ENCODE measurements around the gene PCBP3. TPM values are rescaled to one million over a fixed set of nuclear protein-coding genes. Genes with fewer than 3 reads are reported as not detected.
"Not testable (repeated sequence)": the region's sequence is repeated elsewhere in the genome, so short reads cannot be mapped to it uniquely, and the experiment has no call there.

PCBP3 gene
- total RNA-seq, 1 donor from 2014 or later: 5.0 TPM

DNA sequence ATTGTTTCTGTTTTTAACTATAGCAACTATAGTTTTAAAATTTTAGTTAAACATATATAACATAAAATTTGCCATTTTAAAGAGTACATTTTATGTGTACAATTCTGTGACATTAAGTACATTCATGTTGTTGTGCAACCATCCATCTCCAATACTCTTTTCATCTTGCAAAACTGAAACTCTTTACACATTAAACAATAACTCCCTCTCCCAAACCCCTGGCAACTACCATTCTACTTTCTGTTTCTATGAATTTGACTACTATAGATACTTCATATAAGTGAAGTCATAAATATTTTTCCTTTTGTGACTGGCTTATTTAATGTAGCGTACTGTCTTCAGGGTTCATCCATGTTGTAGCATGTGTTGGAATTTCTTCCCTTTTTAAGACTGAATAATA is 25.9 kb downstream of the PCBP3 start:
- Mint-ChIP-seq H3K4me1 (no peaks in the 10 kb centered on the region), H3K9me3 (peaks cover 30% of the 10 kb centered on the region), H3K4me3 (no peak overlapping the region), H3K36me3 (no peaks in the 10 kb centered on the region), H3K27me3 (ENCODE audit: low read depth) (peaks cover 9% of the 10 kb centered on the region), H3K27ac (no peak overlapping the region)
- DNase-seq (ENCODE audit: low spot score in 2 of 2, unreplicated experiment in 2 of 2): no peak
- TF ChIP-seq, protein P1, sequence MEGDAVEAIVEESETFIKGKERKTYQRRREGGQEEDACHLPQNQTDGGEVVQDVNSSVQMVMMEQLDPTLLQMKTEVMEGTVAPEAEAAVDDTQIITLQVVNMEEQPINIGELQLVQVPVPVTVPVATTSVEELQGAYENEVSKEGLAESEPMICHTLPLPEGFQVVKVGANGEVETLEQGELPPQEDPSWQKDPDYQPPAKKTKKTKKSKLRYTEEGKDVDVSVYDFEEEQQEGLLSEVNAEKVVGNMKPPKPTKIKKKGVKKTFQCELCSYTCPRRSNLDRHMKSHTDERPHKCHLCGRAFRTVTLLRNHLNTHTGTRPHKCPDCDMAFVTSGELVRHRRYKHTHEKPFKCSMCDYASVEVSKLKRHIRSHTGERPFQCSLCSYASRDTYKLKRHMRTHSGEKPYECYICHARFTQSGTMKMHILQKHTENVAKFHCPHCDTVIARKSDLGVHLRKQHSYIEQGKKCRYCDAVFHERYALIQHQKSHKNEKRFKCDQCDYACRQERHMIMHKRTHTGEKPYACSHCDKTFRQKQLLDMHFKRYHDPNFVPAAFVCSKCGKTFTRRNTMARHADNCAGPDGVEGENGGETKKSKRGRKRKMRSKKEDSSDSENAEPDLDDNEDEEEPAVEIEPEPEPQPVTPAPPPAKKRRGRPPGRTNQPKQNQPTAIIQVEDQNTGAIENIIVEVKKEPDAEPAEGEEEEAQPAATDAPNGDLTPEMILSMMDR (IDR thresholded peaks at IDR 0.05; ENCODE audit: unreplicated experiment): no peak

DNA sequence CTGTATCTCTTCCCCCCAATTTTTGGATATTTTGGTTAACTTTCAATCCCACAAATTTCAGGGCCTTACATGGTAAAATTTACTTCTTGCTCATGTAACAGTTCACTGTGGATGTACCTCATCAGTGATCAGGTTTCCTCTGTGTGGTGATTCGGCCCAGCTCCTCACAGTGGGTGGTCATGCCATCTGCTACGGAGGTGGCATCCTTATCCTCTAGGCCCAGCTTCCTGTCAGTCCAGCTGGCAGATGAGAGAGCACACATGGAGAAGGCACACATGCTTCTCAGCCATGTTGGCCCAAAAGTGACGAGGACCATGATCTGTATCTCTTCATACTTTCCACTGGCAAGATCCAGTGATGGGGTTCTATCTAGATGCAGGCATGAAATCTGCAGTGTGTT is 27.2 kb downstream of the PCBP3 start:
- Mint-ChIP-seq H3K27ac (no peak overlapping the region), H3K4me1 (no peaks in the 10 kb centered on the region), H3K4me3 (no peak overlapping the region), H3K36me3 (no peaks in the 10 kb centered on the region), H3K27me3 (ENCODE audit: low read depth) (peaks cover 6% of the 10 kb centered on the region), H3K9me3 (peaks cover 24% of the 10 kb centered on the region)
- no peak for DNase-seq (ENCODE audit: low spot score in 2 of 2, unreplicated experiment in 2 of 2)
- TF ChIP-seq, protein P1 (IDR thresholded peaks at IDR 0.05; ENCODE audit: unreplicated experiment): no peak

DNA sequence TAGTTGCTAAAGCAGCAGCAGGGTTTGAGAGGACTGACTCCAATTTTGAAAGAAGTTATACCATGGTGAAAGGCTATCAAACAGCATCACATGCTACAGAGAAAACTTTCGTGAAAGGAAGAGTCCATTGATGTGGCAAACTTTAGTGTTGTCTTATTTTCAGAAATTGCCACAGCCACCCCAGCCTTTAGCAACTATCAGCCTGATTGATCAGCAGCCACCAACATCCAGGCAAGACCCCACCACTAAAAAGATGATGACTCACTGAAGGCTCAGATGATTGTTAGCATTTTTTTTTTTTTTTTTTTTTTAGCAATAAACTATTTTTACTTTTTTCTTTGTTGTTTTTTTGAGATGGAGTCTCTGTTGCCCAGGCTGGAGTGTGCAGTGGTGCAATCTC is 35.3 kb downstream of the PCBP3 start:
- not testable (repeated sequence) for H3K9me3 Mint-ChIP-seq; H3K27ac Mint-ChIP-seq; H3K4me1 Mint-ChIP-seq; H3K36me3 Mint-ChIP-seq; DNase-seq (ENCODE audit: low spot score in 2 of 2, unreplicated experiment in 2 of 2); H3K4me3 Mint-ChIP-seq
- peaks cover 21% of the 10 kb centered on the region for H3K27me3 Mint-ChIP-seq (ENCODE audit: low read depth)

DNA sequence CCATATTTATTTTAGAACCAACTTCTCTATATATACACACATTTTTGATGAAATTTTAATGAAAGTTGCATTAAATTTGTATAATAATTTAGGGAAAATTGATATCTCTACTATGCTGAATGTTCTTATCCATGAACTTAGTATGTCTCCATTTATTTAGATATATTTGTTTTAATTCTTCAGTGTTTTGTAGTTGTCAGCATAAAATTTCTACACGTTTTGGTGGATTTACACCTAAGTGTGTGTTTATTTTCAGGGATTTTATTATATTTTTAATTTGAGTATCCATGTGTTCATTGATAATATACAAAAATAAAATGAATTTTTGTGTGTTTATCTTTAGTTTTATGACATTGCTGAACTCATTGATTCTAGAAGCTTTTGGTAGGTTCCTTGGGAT is 36.7 kb downstream of the PCBP3 start:
- no peak overlapping the region for H3K27ac Mint-ChIP-seq
- H3K4me1 Mint-ChIP-seq: no peaks in the 10 kb centered on the region
- TF ChIP-seq, protein P1 (IDR thresholded peaks at IDR 0.05; ENCODE audit: unreplicated experiment): no peak
- H3K36me3 Mint-ChIP-seq: no peaks in the 10 kb centered on the region
- peaks cover 10% of the 10 kb centered on the region for H3K9me3 Mint-ChIP-seq
- H3K4me3 Mint-ChIP-seq: no peak overlapping the region
- peaks cover 27% of the 10 kb centered on the region for H3K27me3 Mint-ChIP-seq (ENCODE audit: low read depth)
- no peak for DNase-seq (ENCODE audit: low spot score in 2 of 2, unreplicated experiment in 2 of 2)

DNA sequence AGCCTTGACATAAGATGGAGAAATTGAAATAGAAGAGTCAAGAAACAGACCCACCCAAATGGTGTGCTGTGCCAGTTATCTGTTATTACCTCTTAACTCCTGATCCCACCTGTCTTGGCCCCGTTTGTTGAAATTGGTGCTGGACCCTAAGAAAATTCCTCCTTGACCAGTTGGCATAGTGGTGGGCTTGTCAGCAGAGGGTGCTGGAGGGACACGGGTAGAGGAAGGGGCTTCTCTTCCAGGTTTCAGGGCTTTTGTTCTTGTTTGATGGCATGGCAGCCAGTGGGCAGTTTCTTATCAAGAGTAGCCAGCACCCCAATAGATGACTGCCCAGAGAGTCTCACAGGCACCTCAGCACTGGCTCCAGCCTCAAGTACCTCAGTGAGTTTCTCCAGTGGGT is 51.6 kb downstream of the PCBP3 start:
- no peak overlapping the region for H3K27ac Mint-ChIP-seq
- no peak for DNase-seq (ENCODE audit: low spot score in 2 of 2, unreplicated experiment in 2 of 2)
- H3K9me3 Mint-ChIP-seq: no peaks in the 10 kb centered on the region

DNA sequence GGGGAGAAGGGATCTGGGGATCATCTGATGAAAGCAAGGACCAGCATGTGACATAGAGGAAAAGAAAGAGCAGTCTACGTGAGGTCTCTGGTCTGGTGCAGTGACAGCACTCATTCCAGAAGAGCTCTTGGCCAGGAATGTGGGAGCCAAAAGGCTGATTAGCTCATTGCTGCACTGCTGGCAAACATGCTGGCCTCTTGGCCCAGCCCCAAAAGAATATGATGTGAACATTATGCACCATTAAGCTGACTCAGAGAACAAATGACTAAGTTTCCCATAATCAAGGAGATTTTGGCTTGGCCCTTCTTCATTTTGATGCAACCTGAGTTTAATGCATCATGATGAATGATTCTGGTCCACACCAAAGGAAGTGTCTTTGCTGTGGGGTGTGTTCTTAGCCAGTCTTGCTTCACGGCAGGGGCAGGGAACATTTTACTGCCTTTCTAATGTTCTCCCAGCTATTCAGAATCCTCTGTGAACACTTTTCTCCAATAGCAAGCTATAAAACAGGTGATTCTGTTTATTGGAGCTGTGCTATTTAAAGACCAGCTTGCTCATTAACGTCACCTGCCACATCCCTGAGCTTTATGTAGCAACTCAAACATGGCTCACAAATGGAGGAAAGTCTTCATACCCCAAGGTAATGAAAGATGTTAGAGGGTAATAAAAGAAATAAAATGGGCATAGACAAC is 55.1 kb downstream of the PCBP3 start:
- no peak overlapping the region for H3K4me3 Mint-ChIP-seq
- H3K4me1 Mint-ChIP-seq: no peaks in the 10 kb centered on the region
- peaks cover 42% of the 10 kb centered on the region for H3K27me3 Mint-ChIP-seq (ENCODE audit: low read depth)
- H3K9me3 Mint-ChIP-seq: no peaks in the 10 kb centered on the region
- no peak for DNase-seq (ENCODE audit: low spot score in 2 of 2, unreplicated experiment in 2 of 2)
- no peak overlapping the region for H3K27ac Mint-ChIP-seq
- H3K36me3 Mint-ChIP-seq: no peaks in the 10 kb centered on the region
- TF ChIP-seq, protein P1 (IDR thresholded peaks at IDR 0.05; ENCODE audit: unreplicated experiment): no peak

More for the DNA sequence above, 51.6 kb downstream of the PCBP3 start:
- Mint-ChIP-seq H3K4me3 (no peak overlapping the region), H3K27me3 (ENCODE audit: low read depth) (peaks cover 40% of the 10 kb centered on the region), H3K4me1 (no peaks in the 10 kb centered on the region), H3K36me3 (no peaks in the 10 kb centered on the region)
- TF ChIP-seq, protein P1 (IDR thresholded peaks at IDR 0.05; ENCODE audit: unreplicated experiment): no peak

Data from mesothelial cell of epicardium (in vitro differentiated cells).